LNCaP clone FGC (cell line): ENCODE results near the gene SLC12A4.

Experiments
- DNase-seq: peaks from one replicate; pipeline ENCODE4 v3.0.0-alpha.2; 2011; ENCODE audit warnings: low read depth
- H3K4me3 ChIP-seq: 2 replicates; pipeline ENCODE4 v1.5.1; 2011; ENCODE audit warnings: mild to moderate bottlenecking, low read depth, low read length, control low read depth
- CTCF ChIP-seq: IDR thresholded peaks from 2 replicates; pipeline ENCODE4 v1.5.1; 2012; ENCODE audit warnings: mild to moderate bottlenecking; ENCODE audit not compliant: control insufficient read depth, insufficient read depth; ENCODE audit errors: extremely low read depth

SLC12A4 gene

GRCh38 chr16:67950335-67950843 lies 18.0 kb downstream of the SLC12A4 start:
- TF ChIP-seq CTCF, result no peak
- no peak for DNase-seq
- no peak overlapping the region for H3K4me3 ChIP-seq

GRCh38 chr16:67949645-67950044 lies 18.8 kb downstream of the SLC12A4 start:
- no peak for DNase-seq
- TF ChIP-seq CTCF, result no peak
- no peak overlapping the region for H3K4me3 ChIP-seq

GRCh38 chr16:67948015-67948414 lies 20.4 kb downstream of the SLC12A4 start:
- DNase-seq, result no peak
- no peak for TF ChIP-seq CTCF
- no peak overlapping the region for H3K4me3 ChIP-seq

GRCh38 chr16:67946966-67947558 lies 21.4 kb downstream of the SLC12A4 start:
- no peak overlapping the region for H3K4me3 ChIP-seq
- DNase-seq, result no peak
- no peak for TF ChIP-seq CTCF

GRCh38 chr16:67946128-67946569 lies 22.3 kb downstream of the SLC12A4 start:
- TF ChIP-seq CTCF, result no peak
- no peak overlapping the region for H3K4me3 ChIP-seq
- no peak for DNase-seq

- DNase-seq, result no peak
- TF ChIP-seq CTCF, result no peak
These were observed 23.0 kb downstream of the SLC12A4 start for GRCh38 chr16:67945392-67945933.

More at GRCh38 chr16:67945392-67945933, 23.0 kb downstream of the SLC12A4 start:
- no peak overlapping the region for H3K4me3 ChIP-seq
